Activated CD4-positive, alpha-beta T cell treated with anti-CD3 and anti-CD28 coated beads, Interleukin-2, amount 50 U/mL, for 24 hours (primary cell): ENCODE results near the gene TCERG1L.

Experiments used
- DNase-seq, 2 donors: peaks; one replicate each; pipeline ENCODE4 v3.0.0-alpha.2; 2020; ENCODE audit warnings: low read depth in 1 of 2, low spot score in 1 of 2

TCERG1L gene

DNA sequence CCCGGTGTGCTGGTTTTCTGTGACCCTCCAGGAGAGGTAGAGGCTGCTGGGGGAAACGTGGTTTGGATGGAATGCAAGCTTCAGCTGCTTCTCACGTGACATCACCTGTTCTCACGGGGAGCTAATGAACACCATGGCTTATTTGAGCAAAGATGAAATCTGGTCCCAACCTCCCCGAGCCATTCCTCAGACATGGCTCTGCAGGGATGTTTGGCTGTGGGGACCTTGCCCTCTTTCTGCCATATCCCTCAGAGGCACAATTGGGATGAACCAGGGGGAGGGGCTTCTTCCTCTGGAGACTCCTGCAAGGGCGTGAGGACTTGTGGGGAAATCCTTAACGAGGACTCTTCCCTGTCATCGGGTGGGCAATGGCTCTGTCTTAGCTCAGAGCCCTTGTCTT lies 236.8 kb downstream of the TCERG1L start:
- no peak for DNase-seq

DNA sequence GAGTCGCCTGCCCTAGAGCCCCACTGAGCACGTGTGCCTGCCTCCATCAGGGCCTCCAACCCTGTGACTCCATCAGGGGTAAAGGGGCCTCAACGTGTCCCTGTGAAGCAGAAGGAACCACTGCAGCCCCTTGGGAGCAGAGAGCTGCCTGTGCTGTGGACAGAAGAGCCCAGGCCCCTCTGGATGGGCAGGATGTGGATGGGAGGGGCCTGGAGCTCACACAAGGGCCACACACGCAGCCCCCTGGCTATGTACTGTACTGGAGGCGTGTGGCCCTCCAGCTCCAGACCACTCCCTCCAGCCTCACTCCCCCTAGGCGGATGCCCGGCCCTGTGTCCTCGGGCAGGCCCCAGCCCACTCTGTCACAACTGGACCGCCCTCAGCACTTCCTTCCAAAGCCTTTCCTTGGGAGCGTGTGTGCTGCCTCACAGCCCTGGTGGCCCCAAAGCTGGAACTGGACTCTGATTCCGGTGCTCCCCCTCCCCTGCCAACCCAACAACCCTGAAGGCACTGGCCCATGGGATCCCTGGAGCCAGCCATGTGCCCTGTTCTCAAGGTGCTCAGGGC lies 238.0 kb downstream of the TCERG1L start:
- no peak for DNase-seq

DNA sequence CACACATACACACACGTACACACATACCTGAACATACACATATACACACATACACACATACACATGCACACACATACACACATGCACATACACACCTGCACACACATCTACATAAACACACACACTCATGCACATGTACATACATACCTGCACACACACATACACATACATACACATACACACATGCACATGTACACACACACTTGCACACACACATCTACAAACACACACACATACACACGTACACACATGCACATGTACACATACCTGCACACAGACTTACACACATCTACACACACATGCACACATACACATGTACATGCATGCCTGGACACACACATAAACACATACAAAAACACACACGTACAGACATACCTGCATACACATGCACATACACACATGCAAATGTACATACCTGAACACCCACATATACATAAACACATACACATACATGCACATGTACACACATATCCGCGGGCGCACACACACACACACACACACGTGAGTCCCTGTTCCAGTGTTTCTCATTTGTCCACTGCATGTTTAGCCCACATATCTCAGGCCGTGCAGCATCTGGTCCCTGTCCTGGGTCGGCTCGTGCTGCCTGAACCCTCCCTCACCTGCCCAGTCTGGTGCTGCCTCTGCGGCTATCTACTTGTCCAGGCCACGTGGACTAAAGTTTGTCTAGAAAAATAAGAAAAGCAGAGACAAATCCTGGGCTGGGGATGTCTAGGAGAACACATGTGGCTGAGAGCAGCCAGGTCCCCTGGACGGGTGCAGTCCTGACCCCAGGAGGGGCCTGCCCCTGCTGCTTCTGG lies 238.7 kb downstream of the TCERG1L start:
- DNase-seq = no peak

DNA sequence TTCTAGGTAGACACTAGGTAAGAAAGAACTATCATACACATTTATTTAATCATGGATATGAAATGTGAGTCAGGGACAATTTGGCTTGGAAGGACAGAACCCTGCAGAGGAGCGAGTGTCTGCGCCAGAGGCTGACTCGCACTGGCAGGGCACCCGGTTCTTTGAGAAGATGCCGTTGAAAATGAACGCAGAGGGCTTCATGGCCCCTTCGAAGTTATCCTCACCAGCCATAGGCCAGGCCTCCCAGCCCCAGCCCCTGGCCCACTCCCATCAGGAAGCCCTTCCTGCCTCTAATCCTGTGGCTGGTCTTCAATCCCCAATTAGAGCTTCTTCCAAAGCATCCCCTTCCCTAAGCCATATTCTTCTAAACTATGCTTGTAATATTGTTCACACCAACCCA lies 239.8 kb downstream of the TCERG1L start:
- DNase-seq = no peak

DNA sequence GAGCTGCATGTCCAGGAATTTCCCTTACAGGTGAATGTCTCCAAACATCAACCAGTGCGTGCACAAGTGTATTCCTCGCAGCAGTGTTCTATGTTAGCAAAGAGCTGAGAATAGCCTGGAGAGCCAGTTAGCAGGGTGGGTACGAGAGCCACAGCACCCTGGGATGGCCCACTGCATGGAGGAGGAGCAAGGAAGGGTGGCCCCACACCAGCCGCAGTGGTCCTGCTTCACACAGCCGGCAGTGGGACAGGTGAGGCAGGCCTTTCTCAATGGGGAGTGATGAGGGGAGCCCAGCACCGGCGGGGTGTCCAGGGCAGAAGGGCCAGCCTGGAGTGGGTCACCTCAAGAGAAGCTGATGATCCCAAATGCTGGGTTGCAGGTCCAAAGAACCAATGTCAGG lies 240.7 kb downstream of the TCERG1L start:
- DNase-seq = no peak

DNA sequence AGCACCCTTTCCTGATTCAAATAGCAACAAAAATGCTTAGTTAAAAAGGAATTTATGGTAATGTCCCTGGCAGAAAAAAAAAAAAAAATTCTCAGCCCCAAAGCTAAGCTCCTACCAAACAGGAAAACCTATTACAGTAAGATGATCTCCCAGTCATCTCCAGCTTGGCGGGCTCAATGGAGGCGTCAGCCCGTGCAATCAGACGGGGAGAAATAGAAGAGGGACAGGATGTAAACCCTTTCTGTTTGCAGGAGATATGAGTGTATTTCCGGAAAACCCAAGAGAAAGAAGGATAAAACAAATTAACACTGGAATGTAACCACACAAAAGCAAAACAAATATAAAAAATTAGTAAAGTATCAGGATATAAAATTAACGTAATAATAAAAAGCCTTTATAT lies 242.8 kb downstream of the TCERG1L start:
- DNase-seq = no peak

DNA sequence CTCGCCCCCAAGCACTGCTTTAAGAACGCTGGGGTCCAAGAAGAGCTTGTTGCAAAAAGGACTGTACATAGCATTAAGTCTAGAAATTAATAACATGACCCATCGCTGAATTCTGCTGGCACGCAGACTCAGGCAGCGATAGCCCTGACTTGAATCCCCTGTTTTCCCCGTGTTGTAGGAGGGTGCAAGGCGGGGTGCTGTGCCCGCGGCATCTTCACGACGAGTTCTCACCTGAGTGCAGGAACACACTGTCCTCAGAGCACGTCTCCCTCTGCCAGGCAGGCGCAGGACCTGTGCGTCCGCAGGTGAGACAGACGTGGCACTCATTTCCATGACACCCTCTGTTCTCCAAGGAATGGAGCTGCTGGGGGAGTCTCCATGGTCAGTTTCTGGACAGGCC lies 243.2 kb downstream of the TCERG1L start:
- DNase-seq = no peak

DNA sequence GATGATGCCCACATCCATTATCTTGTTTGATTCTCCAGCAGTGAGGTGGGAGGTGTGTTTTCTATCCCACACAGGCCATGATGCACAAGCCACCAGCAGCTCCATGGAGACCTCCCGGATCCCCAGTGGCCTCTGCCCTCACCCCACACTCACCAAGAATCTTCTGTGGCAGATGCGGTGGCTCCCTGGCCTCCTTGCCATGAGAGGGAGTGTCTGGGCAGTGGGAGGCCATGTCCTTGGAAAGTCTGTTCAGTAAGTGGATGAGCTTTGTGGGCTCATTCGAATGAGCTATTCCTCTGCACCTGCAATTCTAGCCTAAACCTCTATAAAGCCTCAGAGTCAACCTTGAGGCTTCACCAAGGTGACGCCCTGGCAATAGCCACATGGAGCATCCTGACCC lies 243.8 kb downstream of the TCERG1L start:
- DNase-seq = no peak

DNA sequence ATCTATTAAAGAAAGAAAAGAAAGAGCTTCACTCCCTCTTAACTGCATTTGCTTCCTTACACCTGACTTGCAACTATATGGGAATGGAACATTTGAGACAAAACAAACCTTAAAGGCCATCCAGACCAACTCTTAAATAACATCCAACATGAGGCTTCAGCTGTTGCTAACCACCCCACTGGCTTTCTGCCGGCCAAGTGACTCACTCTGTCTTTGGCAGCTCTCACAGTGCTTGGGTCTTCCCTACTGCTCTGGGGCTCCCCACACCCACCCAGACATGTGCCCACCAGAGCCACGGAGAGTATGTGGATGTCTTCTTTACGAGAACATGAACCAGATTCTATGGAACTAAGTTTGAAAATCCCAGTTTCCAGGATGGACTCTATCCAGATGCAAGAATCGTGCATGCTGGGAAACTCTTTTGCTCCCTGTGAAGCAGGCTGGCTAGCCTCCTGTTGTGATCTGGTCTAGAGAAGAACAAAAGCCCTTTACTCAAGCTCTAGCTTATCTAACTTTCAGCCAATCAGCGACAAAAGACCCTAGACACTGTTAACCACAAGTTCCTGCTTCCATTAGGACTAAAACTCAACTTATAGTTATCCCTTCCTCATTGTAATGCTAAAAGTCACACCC lies 245.7 kb downstream of the TCERG1L start:
- no peak for DNase-seq

DNA sequence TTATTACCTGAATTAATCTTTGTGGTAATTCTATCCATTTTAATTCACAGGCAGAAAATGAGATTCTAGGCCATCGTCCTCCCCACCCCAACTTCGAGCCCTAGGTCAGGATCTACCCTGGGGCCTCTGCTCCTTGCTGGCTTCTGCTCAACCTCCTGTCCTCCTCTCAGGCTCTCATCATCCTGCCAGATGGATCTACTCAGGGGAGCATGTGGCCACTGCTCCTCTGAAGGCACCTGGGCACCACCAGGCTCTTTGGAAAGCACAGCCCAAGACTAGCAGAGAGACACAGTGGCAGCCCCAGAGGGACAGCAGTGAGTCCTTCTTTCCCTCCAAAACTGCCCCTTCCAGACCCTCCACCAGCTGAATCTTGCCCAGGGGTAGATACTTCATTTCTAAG lies 248.2 kb downstream of the TCERG1L start:
- no peak for DNase-seq

DNA sequence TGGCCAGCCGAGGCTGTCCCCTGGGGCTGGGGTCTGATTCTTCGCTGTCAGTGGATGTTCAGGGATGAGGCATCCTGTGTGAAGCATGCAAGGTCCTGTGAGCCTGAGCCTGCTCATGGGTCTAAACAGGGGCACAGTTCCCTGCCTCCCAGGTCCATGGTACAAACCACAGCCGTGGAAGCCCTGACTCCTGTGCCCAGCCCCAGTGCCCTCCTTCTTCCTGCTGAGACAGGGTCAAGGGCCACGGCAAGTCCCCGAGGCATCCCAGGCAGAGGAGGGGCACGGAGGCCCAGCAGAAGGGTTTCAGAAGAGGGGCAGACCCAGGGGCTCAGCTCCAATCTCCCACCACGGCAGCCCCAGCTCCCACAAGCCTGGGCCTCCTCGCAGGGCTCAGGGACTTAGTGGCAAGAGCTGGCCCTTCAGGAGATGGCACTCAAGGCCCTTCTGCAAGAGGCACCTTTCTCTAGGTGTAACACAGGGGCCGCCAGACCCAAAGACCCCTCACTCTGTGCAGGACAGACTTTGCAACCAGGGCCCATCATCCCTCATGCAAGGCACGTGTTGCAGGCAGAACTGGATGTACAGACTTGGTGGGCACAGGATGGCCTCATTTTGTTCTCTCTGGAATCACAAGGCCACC lies 248.8 kb downstream of the TCERG1L start:
- DNase-seq = no peak

DNA sequence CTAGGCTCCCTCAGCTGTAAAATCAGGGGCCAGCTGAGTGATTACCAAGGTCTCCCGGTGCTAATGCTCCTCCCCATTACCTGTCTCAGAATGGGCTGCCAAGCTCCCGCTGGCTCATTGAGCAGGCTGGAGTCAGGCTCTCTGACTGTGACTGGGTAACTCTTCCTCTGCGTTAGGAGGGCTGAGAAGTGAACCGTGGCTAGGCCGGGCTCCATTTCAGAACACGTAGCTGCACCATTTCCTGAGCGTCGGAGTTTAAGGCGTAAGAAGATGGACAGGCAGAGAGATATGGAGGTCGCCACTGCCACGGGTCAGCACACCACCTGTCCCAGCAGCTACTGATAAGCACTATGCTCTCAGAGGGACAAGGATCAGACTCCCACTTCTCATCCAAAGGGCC lies 250.3 kb downstream of the TCERG1L start:
- DNase-seq = no peak

DNA sequence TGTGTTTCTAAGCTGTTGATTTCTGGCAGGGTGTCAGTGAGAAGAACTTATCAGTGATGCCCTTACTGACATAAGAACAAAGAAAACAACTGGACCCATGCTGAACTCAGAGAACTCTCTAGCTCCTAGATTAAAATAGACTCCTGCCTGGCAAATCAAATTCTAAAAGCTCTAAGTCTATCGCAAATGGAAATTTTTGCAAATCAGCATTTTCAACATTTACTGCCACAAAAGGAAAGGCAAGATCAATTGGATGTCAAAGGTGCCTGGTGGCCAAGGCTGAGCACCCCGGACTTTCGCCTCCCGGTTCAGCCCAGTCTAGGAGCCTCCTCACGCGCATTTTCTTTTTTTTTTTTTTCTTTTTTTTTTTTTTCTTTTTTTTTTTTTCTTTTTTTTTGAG lies 251.6 kb downstream of the TCERG1L start:
- DNase-seq = no peak

DNA sequence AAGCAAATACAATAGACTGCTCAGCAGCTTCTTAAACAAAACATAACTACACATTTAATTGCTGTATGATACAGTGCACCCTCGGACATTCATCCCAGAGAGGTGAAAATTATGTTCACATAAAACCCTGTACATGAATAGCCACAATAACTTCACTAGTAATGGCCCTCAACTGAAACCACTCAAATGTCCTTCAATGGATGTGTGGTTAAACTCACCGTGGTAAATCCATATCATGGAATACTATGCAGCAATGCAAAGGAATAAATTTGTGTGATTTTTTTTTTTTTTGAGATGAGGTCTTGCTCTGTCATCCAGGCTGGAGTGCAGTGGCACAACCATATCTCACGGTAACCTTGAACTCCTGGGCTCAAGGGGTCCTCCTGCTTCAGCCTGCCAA lies 252.7 kb downstream of the TCERG1L start:
- DNase-seq = no peak

DNA sequence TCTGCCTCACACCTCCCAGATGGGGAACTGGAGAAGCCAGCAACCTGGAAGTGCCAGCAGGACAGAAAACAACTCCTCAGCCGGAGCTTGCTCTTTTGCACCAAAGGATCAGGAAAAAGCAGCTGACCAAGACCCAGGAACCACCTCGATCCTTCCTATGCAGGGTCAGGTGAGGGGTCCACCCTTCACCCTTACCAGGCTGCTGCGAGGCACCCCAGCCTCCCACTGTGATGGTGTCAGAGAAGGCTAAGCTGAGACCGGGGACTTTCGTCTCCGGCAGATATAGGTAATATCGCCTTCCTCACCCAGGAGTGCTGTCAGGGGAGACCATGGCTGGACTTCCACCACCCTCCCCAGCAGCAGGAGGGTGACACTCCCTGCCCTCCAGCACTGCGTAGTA lies 254.7 kb downstream of the TCERG1L start:
- no peak for DNase-seq

DNA sequence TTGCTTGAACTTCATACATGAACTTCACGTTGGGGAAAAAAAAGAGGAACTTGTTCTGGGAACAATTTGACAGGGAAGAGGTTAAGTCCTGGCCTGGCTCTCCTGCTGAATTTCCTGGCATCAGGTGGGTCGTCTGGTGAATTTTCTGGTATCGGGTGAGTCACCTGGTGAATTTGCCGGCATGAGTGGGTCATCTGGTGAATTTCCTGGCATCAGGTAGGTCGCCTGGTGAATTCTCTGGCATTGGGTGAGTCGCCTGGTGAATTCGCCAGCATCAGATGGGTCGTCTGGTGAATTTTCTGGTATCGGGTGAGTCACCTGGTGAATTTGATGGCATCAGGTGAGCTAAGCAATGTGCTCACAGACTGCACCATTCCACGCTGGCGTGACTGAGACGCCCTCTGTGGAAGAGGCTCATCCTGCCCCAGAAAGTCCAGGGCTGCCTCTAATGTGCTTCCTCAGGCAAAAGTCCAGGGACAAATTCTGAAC lies 255.4 kb downstream of the TCERG1L start:
- DNase-seq = no peak

DNA sequence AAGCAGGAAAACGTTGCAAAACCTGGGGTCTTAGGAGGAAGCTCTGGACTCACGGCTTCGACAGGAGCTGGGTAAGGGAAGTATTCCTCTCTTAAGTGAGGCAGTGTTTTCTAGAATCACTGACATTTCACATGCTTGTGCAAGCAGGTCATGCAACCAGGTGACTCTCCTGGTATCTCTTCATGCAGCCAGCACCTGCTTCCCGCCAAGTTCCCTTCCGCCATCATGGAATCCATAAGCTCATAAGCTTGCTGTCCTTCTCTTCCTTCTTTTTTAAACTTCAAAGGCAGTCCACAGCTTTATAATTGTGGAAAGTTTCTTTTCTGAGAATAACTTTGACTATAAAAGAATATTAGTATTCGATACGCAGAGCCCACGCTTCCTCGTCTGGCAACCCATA lies 256.1 kb downstream of the TCERG1L start:
- no peak for DNase-seq

DNA sequence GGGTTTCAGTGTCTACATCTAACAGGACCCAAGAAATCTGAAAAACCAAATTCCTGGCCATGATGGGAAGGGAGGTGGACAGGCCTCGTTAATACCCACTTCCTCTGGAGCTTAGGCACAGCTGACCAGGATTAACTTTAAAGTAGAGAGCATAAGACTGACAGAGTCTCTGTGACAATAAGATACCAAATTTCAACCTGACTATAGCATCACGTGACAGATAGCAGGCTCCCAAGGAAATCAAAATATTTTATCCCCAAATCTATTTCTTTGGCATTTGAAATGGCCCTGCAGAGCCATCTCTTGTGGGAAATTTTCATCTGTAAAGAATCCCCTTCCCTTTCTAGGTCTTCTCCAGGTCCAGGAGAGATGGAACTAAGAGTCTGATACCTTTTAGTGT lies 258.3 kb downstream of the TCERG1L start:
- no peak for DNase-seq

DNA sequence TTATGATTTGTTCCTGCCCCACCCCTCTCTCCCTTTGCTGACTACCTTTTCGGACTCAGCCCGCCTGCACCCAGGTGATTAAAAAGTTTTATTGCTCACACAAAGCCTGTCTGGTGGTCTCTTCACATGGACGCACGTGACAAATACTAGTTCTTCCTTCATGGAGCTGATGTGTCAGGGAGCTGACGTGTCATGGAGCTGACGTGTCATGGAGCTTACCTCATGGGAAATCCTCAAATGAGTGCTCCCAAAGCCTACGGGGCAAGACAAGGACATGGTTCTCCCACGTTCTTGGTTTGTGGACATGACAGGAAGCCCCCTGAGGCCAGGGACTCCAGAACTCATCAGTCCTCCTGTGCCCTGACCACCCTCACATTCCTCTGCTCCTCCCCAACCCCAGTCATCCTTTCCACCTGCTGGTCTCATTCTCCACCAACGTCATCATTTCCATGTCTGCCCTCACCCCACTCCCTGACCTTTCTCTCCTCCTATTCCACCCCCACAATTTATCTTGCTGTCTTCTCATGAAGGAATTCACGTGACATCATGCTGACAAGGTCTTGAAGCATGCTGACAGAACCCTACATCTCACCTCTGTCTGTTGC lies 261.3 kb downstream of the TCERG1L start:
- DNase-seq = no peak

DNA sequence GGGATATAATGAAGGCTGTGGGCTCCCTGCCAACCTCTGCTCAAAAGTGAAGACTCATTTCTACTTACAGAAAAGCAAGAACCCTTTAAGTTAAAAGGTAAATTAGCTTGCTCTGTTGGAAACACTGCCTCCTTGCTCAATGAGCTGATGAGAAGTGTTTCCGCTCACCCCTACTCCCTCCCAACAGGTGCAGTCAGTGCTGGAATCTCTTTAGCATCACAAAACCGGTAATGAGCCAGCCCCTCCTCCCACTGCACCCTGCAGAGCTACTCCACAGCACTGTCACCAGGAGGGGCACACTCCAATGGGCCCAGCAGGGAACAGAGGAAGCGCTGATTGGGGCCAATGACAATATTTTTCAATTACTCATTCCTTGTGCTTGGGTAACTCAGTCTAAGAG lies 262.5 kb downstream of the TCERG1L start:
- DNase-seq = no peak

DNA sequence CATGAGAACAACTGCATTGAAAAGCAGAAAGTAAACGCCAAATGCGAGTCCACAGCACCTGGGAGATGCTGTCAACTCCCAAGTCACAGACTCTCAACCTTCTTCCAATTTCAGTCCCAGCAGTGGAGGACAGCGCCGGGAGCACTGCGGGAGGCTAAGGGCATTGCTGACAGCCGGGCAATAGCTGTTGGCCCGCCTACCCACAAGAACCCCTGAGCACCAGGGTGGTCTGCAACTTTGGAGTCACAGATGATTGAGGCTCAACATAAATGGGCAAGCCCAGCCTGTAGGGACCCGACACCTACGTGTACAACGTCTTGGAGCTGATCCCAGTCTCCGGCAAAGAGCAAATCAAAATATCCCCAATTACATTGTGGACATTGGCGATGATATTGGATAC lies 262.9 kb downstream of the TCERG1L start:
- no peak for DNase-seq

DNA sequence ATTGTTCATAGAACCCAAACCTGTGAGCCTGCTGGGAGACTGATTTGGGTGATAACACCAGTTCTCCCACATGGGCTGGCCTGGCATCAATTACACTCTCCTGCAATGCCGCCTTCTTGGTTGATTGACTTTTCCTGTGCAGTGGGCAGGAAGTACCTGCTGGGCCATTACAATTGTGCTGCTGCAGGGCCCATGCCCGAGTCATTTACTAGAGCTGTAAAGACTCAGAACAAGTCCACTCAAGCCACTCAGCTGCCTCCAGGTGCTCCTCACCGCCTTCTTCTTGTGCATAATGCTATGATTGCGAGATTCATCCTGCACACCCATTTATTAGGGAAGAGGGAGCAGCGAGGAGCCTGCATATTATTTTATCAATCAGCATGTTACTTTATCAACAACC lies 264.0 kb downstream of the TCERG1L start:
- DNase-seq = no peak
